OCI-LY7 (cell line): ENCODE results near the gene CBFA2T2.

Experiments used
- CTCF ChIP-seq: fragments of 200-600 bp; sonication (generic); conservative IDR thresholded peaks from 2 replicates; pipeline ENCODE4 v1.5.1; 2014; ENCODE audit warnings: mild to moderate bottlenecking, antibody characterized with exemption, low read length, moderate library complexity, mixed read lengths
- EZH2phosphoT487 ChIP-seq: fragments of 200-600 bp; sonication (generic); IDR thresholded peaks from 2 replicates; pipeline ENCODE4 v1.6.1; 2018; ENCODE audit warnings: low read depth, borderline replicate concordance, mild to moderate bottlenecking, mixed run types, antibody characterized with exemption, low read length, moderate library complexity, mixed read lengths

GRCh38 chr20:33686984-33687366, 197.1 kb downstream of the CBFA2T2 start:
- no peak for TF ChIP-seq EZH2phosphoT487
- no peak for TF ChIP-seq CTCF
